ENCODE measurements around the gene WDR70. TPM values are rescaled to one million over a fixed set of nuclear protein-coding genes. Genes with fewer than 3 reads are reported as not detected.

The WDR70 gene
- total RNA-seq = 18.1 and 19.4 TPM in 2 replicates

GRCh38 chr5:37379100-37379628 is at the start of gene WDR70:
Gene WDR70 (plus strand): TSS chr5:37379318. CDS start chr5:37379368, 50 bp downstream.

GRCh38 chr5:37370864-37371726 is 8.0 kb upstream of the WDR70 start, which contains the start of gene NUP155:
Gene NUP155 (minus strand): TSS chr5:37371106. CDS start chr5:37370977, 129 bp downstream.

Other genes starting within 250 kb of the WDR70 start
- gene CPLANE1, start 129.9 kb upstream of the WDR70 start, total RNA-seq = 8.7 and 9.2 TPM in 2 replicates
- gene NUP155, start 8.2 kb upstream of the WDR70 start, total RNA-seq = 26.0 and 28.8 TPM in 2 replicates

Measured in tracheal epithelial cell (primary cell).